ENCODE data around the gene FOXA1.

DNA sequence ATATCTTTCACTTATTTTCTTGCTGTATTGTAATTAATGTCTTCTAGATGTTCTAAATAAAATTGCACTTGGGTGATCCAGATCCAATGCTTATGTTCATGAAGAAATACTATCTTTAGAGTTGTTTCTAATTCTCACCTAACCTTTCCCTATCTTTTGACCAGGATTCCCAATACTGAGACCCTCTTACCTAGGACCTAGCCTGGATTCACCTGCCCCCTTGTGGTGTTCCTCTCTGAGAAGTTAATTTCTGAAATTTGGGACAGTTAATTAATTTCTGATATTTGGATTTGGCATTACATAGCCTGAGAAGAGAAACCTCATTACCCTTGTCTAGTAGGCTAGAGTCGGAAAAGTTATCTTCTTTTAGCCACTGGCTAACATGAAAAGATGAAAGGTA lies 29.5 kb downstream of the FOXA1 start:
- TF ChIP-seq, protein P1, sequence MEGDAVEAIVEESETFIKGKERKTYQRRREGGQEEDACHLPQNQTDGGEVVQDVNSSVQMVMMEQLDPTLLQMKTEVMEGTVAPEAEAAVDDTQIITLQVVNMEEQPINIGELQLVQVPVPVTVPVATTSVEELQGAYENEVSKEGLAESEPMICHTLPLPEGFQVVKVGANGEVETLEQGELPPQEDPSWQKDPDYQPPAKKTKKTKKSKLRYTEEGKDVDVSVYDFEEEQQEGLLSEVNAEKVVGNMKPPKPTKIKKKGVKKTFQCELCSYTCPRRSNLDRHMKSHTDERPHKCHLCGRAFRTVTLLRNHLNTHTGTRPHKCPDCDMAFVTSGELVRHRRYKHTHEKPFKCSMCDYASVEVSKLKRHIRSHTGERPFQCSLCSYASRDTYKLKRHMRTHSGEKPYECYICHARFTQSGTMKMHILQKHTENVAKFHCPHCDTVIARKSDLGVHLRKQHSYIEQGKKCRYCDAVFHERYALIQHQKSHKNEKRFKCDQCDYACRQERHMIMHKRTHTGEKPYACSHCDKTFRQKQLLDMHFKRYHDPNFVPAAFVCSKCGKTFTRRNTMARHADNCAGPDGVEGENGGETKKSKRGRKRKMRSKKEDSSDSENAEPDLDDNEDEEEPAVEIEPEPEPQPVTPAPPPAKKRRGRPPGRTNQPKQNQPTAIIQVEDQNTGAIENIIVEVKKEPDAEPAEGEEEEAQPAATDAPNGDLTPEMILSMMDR (IDR thresholded peaks at IDR 0.05 in 8 of 11, conservative IDR thresholded peaks at IDR 0.05 in 3 of 11), result no peak
- TF ChIP-seq POLR2A (IDR thresholded peaks at IDR 0.05) (no peak), POLR2AphosphoS5 (IDR thresholded peaks at IDR 0.05) (no peak)

Measured in spleen (tissue), 7 donors.